SK-N-MC (cell line): ENCODE results near the gene TRIM50.

Experiments
- EZH2 ChIP-seq: fragments of 200-600 bp; sonication (generic); IDR thresholded peaks from one replicate; pipeline ENCODE4 v1.6.1; 2017; ENCODE audit warnings: antibody characterized with exemption
- POLR2AphosphoS5 ChIP-seq: IDR thresholded peaks from 2 replicates; pipeline ENCODE4 v1.6.1; 2012; ENCODE audit warnings: mild to moderate bottlenecking, low read depth, low read length, borderline replicate concordance

- no peak for TF ChIP-seq POLR2AphosphoS5
- no peak for TF ChIP-seq EZH2
Measured at GRCh38 chr7:73358590-73359275, 30.9 kb upstream of the TRIM50 start.
